GM12878 (cell line): ENCODE results near the gene DDX52. TPM values are rescaled to one million over a fixed set of nuclear protein-coding genes. Genes with fewer than 3 reads are reported as not detected.

ENCODE experiments used
- ATAC-seq: fragments of 200-7000 bp; cut with Tn5 transposase; 3 replicates; pipeline ENCODE4 v1.9.1; 2020; ENCODE audit warnings: mild to moderate bottlenecking, moderate library complexity
- BruUV-seq: library from RNA; stranded (reverse); fragments of 400-500 nt; replicated peaks from 2 replicates; lab custom pipeline; 2021; lab: Mats Ljungman, UMichigan
- CTCF ChIA-PET: fragments of 300-600 bp; sonication (Branson Sonifier 250); formaldehyde crosslinking; extraction: SDS; loops from one replicate; lab custom pipeline; 2021; ENCODE audit warnings: inconsistent platforms; lab: Yijun Ruan, JAX
- POLR2A ChIA-PET: fragments of 350-600 bp; formaldehyde crosslinking; extraction: SDS; loops from one replicate; lab custom pipeline; 2021; ENCODE audit warnings: inconsistent platforms; lab: Charles Lee
- RAD21 ChIA-PET: fragments of 300-600 bp; sonication (Branson Sonifier 250); formaldehyde crosslinking; loops from one replicate; lab custom pipeline; 2023; ENCODE audit warnings: antibody characterized with exemption; ENCODE audit not compliant: unreplicated experiment; lab: Charles Lee
- SMC1A ChIA-PET: fragments of 300-600 bp; sonication (Branson Sonifier 250); formaldehyde crosslinking; loops from one replicate; lab custom pipeline; 2023; ENCODE audit not compliant: unreplicated experiment, uncharacterized antibody; lab: Charles Lee
- DNase-seq: peaks from one replicate; pipeline ENCODE4 v3.0.0-alpha.2; 2011; ENCODE audit warnings: low read depth, low spot score
- FAIRE-seq: peaks from 3 replicates; lab custom pipeline; 2011; peaks lifted over from hg19 to GRCh38; lab: Jason Lieb, UNC
- H2AFZ ChIP-seq: 2 replicates; pipeline ENCODE4 v1.6.0; 2011; ENCODE audit warnings: low read depth, low read length, control low read depth; ENCODE audit not compliant: control insufficient read depth
- H3K27ac ChIP-seq: 2 replicates; pipeline ENCODE4 v1.5.1; 2011; ENCODE audit warnings: control low read depth; ENCODE audit not compliant: control insufficient read depth, insufficient read depth
- H3K27me3 ChIP-seq, 2 experiments: replicated peaks in 1 of 2; 2 replicates each; pipeline versions ENCODE4 v1.6.0 to v1.6.1; 2011; ENCODE audit warnings: low read length in 1 of 2; ENCODE audit not compliant: control insufficient read depth in 2 of 2, insufficient read depth in 2 of 2
- H3K36me3 ChIP-seq, 2 experiments: 2 replicates each; pipeline ENCODE4 v1.5.1; 2011; ENCODE audit warnings: low read length in 1 of 2; ENCODE audit not compliant: control insufficient read depth in 2 of 2, insufficient read depth in 2 of 2
- H3K4me1 ChIP-seq: 2 replicates; pipeline ENCODE4 v1.6.1; 2011; ENCODE audit warnings: mild to moderate bottlenecking, low read length, moderate library complexity, mixed read lengths; ENCODE audit not compliant: control insufficient read depth, insufficient read depth
- H3K4me2 ChIP-seq: 2 replicates; pipeline ENCODE4 v1.6.0; 2011; ENCODE audit warnings: control low read depth; ENCODE audit not compliant: control insufficient read depth, insufficient read depth
- H3K4me3 ChIP-seq: fragments of 200-600 bp; sonication (generic); 2 replicates; pipeline ENCODE4 v1.5.1; 2016
- H3K79me2 ChIP-seq: 2 replicates; pipeline ENCODE4 v1.6.0; 2011; ENCODE audit warnings: low read length; ENCODE audit not compliant: control insufficient read depth, insufficient read depth
- H3K9ac ChIP-seq: 2 replicates; pipeline ENCODE4 v1.8.0; 2011; ENCODE audit warnings: low read length, control low read depth, mixed read lengths; ENCODE audit not compliant: control insufficient read depth, insufficient read depth
- H3K9me3 ChIP-seq: replicated peaks from 3 replicates; pipeline ENCODE4 v1.5.1; 2011; ENCODE audit warnings: mild to moderate bottlenecking, low read length; ENCODE audit not compliant: control insufficient read depth, insufficient read depth
- H4K20me1 ChIP-seq: 2 replicates; pipeline ENCODE4 v1.6.0; 2011; ENCODE audit not compliant: control insufficient read depth, insufficient read depth
- BHLHE40 ChIP-seq, 2 experiments: fragments of 450-650 bp in 1 of 2; IDR thresholded peaks; 2 replicates each; pipeline ENCODE4 v1.6.1; 2011 to 2017; ENCODE audit warnings: low read depth in 2 of 2, borderline replicate concordance in 1 of 2, improper control_type of control experiment in 1 of 2, low read length in 1 of 2, mild to moderate bottlenecking in 1 of 2
- CBX5 ChIP-seq: sonication (generic); IDR thresholded peaks from 2 replicates; pipeline ENCODE4 v1.6.1; 2016; ENCODE audit warnings: low read depth, moderate library complexity, mild to moderate bottlenecking, inconsistent platforms
- CEBPZ ChIP-seq: fragments of 150-350 bp; IDR thresholded peaks from 2 replicates; pipeline ENCODE4 v1.6.1; 2016; ENCODE audit warnings: low read depth, low read length
- EED ChIP-seq: sonication (generic); IDR thresholded peaks from 2 replicates; pipeline ENCODE4 v1.6.1; 2016; ENCODE audit warnings: antibody characterized with exemption, low read depth
- EP300 ChIP-seq, 2 experiments: fragments of 150-350 bp in 1 of 2; IDR thresholded peaks; 2 replicates each; pipeline ENCODE4 v1.6.1; 2011 to 2012; ENCODE audit warnings: low read depth in 2 of 2, low read length in 2 of 2, borderline replicate concordance in 1 of 2, improper control_type of control experiment in 1 of 2, inconsistent platforms in 1 of 2; ENCODE audit not compliant: control insufficient read depth in 1 of 2
- IKZF2 ChIP-seq, 2 experiments: fragments of 450-650 bp; IDR thresholded peaks; 2 replicates each; pipeline ENCODE4 v1.6.1; 2017; ENCODE audit warnings: mild to moderate bottlenecking in 2 of 2, moderate library complexity in 2 of 2
- JUND ChIP-seq: IDR thresholded peaks from 2 replicates; pipeline ENCODE4 v1.6.1; 2012; ENCODE audit warnings: low read depth, mild to moderate bottlenecking, low read length, improper control_type of control experiment, moderate library complexity
- NFYB ChIP-seq: IDR thresholded peaks from 2 replicates; pipeline ENCODE4 v1.6.1; 2011; ENCODE audit warnings: low read depth, mild to moderate bottlenecking, low read length, improper control_type of control experiment, moderate library complexity; ENCODE audit not compliant: insufficient read depth
- NKRF ChIP-seq: fragments of 450-650 bp; conservative IDR thresholded peaks from 2 replicates; pipeline ENCODE4 v1.6.1; 2017; ENCODE audit warnings: mild to moderate bottlenecking, moderate library complexity
- NRF1 ChIP-seq: conservative IDR thresholded peaks from 2 replicates; pipeline ENCODE4 v1.6.1; 2011; ENCODE audit warnings: mild to moderate bottlenecking, low read depth, low read length, improper control_type of control experiment
- RUNX3 ChIP-seq: IDR thresholded peaks from 2 replicates; pipeline ENCODE4 v1.6.1; 2012; ENCODE audit warnings: low read length, inconsistent platforms
- SMAD5 ChIP-seq: IDR thresholded peaks from 2 replicates; pipeline ENCODE4 v1.6.1; 2016; ENCODE audit warnings: antibody characterized with exemption, low read depth
- ZNF592 ChIP-seq: fragments of 450-650 bp; IDR thresholded peaks from 2 replicates; pipeline ENCODE4 v1.6.1; 2017; ENCODE audit warnings: mild to moderate bottlenecking, moderate library complexity
- ZSCAN29 ChIP-seq: fragments of 450-650 bp; IDR thresholded peaks from 2 replicates; pipeline ENCODE4 v1.6.1; 2017; ENCODE audit warnings: mild to moderate bottlenecking, moderate library complexity
- WGBS: methylation state at CpG from one replicate; pipeline ENCODE4 v1.1.6; 2016; ENCODE audit warnings: low lambda C conversion rate; ENCODE audit not compliant: insufficient replicate concordance, insufficient coverage; ENCODE audit errors: missing lambda C conversion rate; 5-methylcytosine and 5-hydroxymethylcytosine counted together
- in situ Hi-C: fragments of 300-500 bp; cut with MboI; formaldehyde crosslinking; loops from 9 replicates; pipeline ENCODE4 v1.14.3; 2018; ENCODE audit warnings: mixed read lengths
- intact Hi-C: fragments of 100-400 bp; cut with micrococcal nuclease; formaldehyde crosslinking; loops from one replicate; pipeline ENCODE4 v1.14.2; 2022; ENCODE audit not compliant: unreplicated experiment
- polyA plus RNA-seq, 11 experiments: library from polyadenylated mRNA; depleted of rRNA in 4 of 11; unstranded in 6 of 11; stranded (reverse) in 5 of 11; fragments of >200 nt; fragmentation: Nextera tagmentation in 4 of 11; fragmentation: Illumina TruSeq in 1 of 11; extraction: Ambion mirVana in 4 of 11; extraction: Trizol in 1 of 11; gene quantifications; 1 replicate in 1 of 11; 2 replicates in 10 of 11; pipeline versions ENCODE4 v1.2.1 to v1.2.3, GENCODE V29; 2011 to 2016; ENCODE audit warnings: inconsistent platforms in 2 of 11, missing spikeins in 2 of 11, low read depth in 1 of 11
- total RNA-seq, 4 experiments: library from RNA; depleted of rRNA in 3 of 4; stranded (reverse); fragments of >200 nt in 3 of 4; fragmentation: Illumina TruSeq in 1 of 4; extraction: Trizol in 1 of 4; gene quantifications; 2 replicates each; pipeline versions ENCODE4 v1.2.1 to v1.2.3, GENCODE V29; 2013 to 2021

The DDX52 gene
- total and polyA plus RNA-seq, 10 of the 15 experiments (the other 5 are each of a cell fraction or from before 2014, with no cell fraction given): 14.8 to 49.7 (median 26.3) TPM

GRCh38 chr17:37574427-37574826 is 68.8 kb downstream of the DDX52 start:
- H2AFZ ChIP-seq: no peak overlapping the region
- no peaks in the 10 kb centered on the region for H3K4me1 ChIP-seq
- CTCF ChIA-PET: no interaction called here
- no peaks in the 10 kb centered on the region for H3K79me2 ChIP-seq
- SMC1A ChIA-PET: no interaction called here
- H3K36me3 ChIP-seq: peaks cover 5 to 13% of the 10 kb centered on the region in 2 experiments
- ATAC-seq: no peak
- H3K9me3 ChIP-seq: peaks cover 3% of the 10 kb centered on the region; the same call in 2 of the 3 replicates
- TF ChIP-seq CEBPZ: no peak
- TF ChIP-seq NFYB: no peak
- TF ChIP-seq ZNF592: no peak
- TF ChIP-seq BHLHE40 (IDR thresholded peaks at IDR 0.05; ENCODE audit: borderline replicate concordance in 1 of 2, low read depth in 2 of 2, low read length in 1 of 2): no peak
- no peak for TF ChIP-seq RUNX3
- TF ChIP-seq NRF1: no peak
- no peak for TF ChIP-seq NKRF
- TF ChIP-seq EP300 (IDR thresholded peaks at IDR 0.05; ENCODE audit: borderline replicate concordance in 1 of 2, control insufficient read depth in 1 of 2, low read depth in 2 of 2, low read length in 2 of 2): no peak
- TF ChIP-seq IKZF2 (IDR thresholded peaks at IDR 0.05): no peak
- no peak for TF ChIP-seq ZSCAN29
- TF ChIP-seq JUND: no peak
- no peak for TF ChIP-seq SMAD5
- TF ChIP-seq EED: no peak
- no peak for TF ChIP-seq CBX5
- H3K9ac ChIP-seq: no peak overlapping the region
- no peak for DNase-seq
- RAD21 ChIA-PET: no interaction called here
- no peak for FAIRE-seq
- H3K4me3 ChIP-seq: no peak overlapping the region
- intact Hi-C loops (no loop called here), in situ Hi-C loops (no loop called here)
- no peak overlapping the region for H3K27ac ChIP-seq
- no TSS peak for BruUV-seq
- POLR2A ChIA-PET: interaction anchor here (0.7 kb wide), 1 partner anchor 83 kb away, joined by 3 read pairs; no protein-coding TSS in a partner anchor
- no peaks in the 10 kb centered on the region for H4K20me1 ChIP-seq
- H3K4me2 ChIP-seq: no peak overlapping the region
- H3K27me3 ChIP-seq: no peaks in the 10 kb centered on the region
- WGBS: 97% methylated on average over 2 of the region's 2 CpGs
